SK-N-SH (cell line): ENCODE results near the gene TESMIN. TPM values are rescaled to one million over a fixed set of nuclear protein-coding genes. Genes with fewer than 3 reads are reported as not detected.

Experiments used
- CTCF ChIA-PET: fragments of 300-600, 350-600 bp; formaldehyde crosslinking; extraction: SDS; loops from one replicate; lab custom pipeline; 2021; lab: Yijun Ruan, JAX
- POLR2A ChIA-PET: fragments of 350-600 bp; sonication (Branson Sonifier 250); formaldehyde crosslinking; extraction: SDS; loops from one replicate; lab custom pipeline; 2020; ENCODE audit warnings: antibody characterized with exemption, inconsistent platforms; lab: Yijun Ruan, JAX
- DNase-seq: peaks from one replicate; pipeline ENCODE4 v3.0.0; 2012
- H2AFZ ChIP-seq: fragments of 200-600 bp; sonication (generic); 2 replicates; pipeline ENCODE4 v1.8.1; 2016; ENCODE audit warnings: antibody characterized with exemption, mild to moderate bottlenecking, low read depth
- H3F3A ChIP-seq: fragments of 200-600 bp; sonication (generic); replicated peaks from 2 replicates; pipeline ENCODE3; 2016; ENCODE audit warnings: antibody characterized with exemption, mild to moderate bottlenecking; ENCODE audit not compliant: insufficient read depth
- H3K27ac ChIP-seq, 2 experiments: fragments of 200-500 bp in 1 of 2; fragments of 200-600 bp in 1 of 2; sonication (Bioruptor generic) in 1 of 2; sonication (generic), shearing (Covaris generic) in 1 of 2; 2 replicates each; pipeline versions ENCODE4 v1.5.1 to v1.6.1; 2014 to 2016; ENCODE audit warnings: low read depth in 2 of 2, inconsistent platforms in 1 of 2, low read length in 1 of 2, mild to moderate bottlenecking in 1 of 2, mixed read lengths in 1 of 2
- H3K27me3 ChIP-seq: fragments of 200-600 bp; sonication (generic), shearing (Covaris generic); 2 replicates; pipeline ENCODE4 v1.6.1; 2016; ENCODE audit warnings: mixed run types; ENCODE audit not compliant: insufficient read depth
- H3K36me3 ChIP-seq, 2 experiments: fragments of 200-500 bp in 1 of 2; fragments of 200-600 bp in 1 of 2; sonication (Bioruptor generic) in 1 of 2; sonication (generic) in 1 of 2; replicated peaks in 1 of 2; 2 replicates each; pipeline versions ENCODE3 to v1.5.1; 2014 to 2016; ENCODE audit warnings: low read length in 1 of 2, mild to moderate bottlenecking in 1 of 2; ENCODE audit not compliant: insufficient read depth in 2 of 2, control insufficient read depth in 1 of 2
- H3K4me1 ChIP-seq, 2 experiments: fragments of 200-500 bp in 1 of 2; fragments of 200-600 bp in 1 of 2; sonication (Bioruptor generic) in 1 of 2; sonication (generic), shearing (Covaris generic) in 1 of 2; 2 replicates each; pipeline versions ENCODE4 v1.5.1 to v1.6.1; 2014 to 2016; ENCODE audit warnings: low read depth in 1 of 2, low read length in 1 of 2, mixed run types in 1 of 2; ENCODE audit not compliant: insufficient read depth in 2 of 2, control insufficient read depth in 1 of 2
- H3K4me2 ChIP-seq: fragments of 200-600 bp; sonication (generic), shearing (Covaris generic); 2 replicates; pipeline ENCODE4 v1.6.1; 2017; ENCODE audit warnings: mixed run types
- H3K4me3 ChIP-seq, 2 experiments: fragments of 200-500 bp in 1 of 2; fragments of 200-600 bp in 1 of 2; sonication (Bioruptor generic) in 1 of 2; sonication (generic), shearing (Covaris generic) in 1 of 2; 2 replicates each; pipeline versions ENCODE4 v1.5.1 to v1.8.1; 2014 to 2016; ENCODE audit warnings: low read depth in 2 of 2, inconsistent platforms in 1 of 2, low read length in 1 of 2, mild to moderate bottlenecking in 1 of 2, mixed read lengths in 1 of 2, moderate library complexity in 1 of 2
- H3K79me2 ChIP-seq: fragments of 200-600 bp; sonication (generic); 2 replicates; pipeline ENCODE4 v1.8.1; 2017; ENCODE audit warnings: mild to moderate bottlenecking; ENCODE audit not compliant: insufficient read depth
- H3K9ac ChIP-seq: fragments of 200-600 bp; sonication (generic); 2 replicates; pipeline ENCODE4 v1.6.1; 2017; ENCODE audit warnings: mixed run types
- H3K9me2 ChIP-seq: fragments of 200-600 bp; sonication (generic); 2 replicates; pipeline ENCODE4 v1.6.1; 2017; ENCODE audit warnings: mixed run types
- H3K9me3 ChIP-seq: fragments of 200-600 bp; sonication (generic); 2 replicates; pipeline ENCODE4 v1.6.1; 2017; ENCODE audit warnings: mixed run types, mild to moderate bottlenecking, moderate library complexity
- H4K20me1 ChIP-seq: fragments of 200-600 bp; sonication (generic); 2 replicates; pipeline ENCODE4 v1.6.1; 2017; ENCODE audit warnings: mild to moderate bottlenecking, mixed run types; ENCODE audit not compliant: insufficient read depth
- CHD2 ChIP-seq: fragments of 150-350 bp; IDR thresholded peaks from 2 replicates; pipeline ENCODE4 v1.6.1; 2018; ENCODE audit warnings: low read length; ENCODE audit not compliant: partially characterized antibody
- ELF1 ChIP-seq: IDR thresholded peaks from 2 replicates; pipeline ENCODE4 v1.4.0; 2012
- FOSL2 ChIP-seq: IDR thresholded peaks from 2 replicates; pipeline ENCODE4 v1.4.0; 2012; ENCODE audit warnings: low read depth, mild to moderate bottlenecking, moderate library complexity, borderline replicate concordance
- FOXM1 ChIP-seq: IDR thresholded peaks from 2 replicates; pipeline ENCODE4 v1.4.0; 2012; ENCODE audit warnings: low read depth, mild to moderate bottlenecking
- GABPA ChIP-seq: IDR thresholded peaks from 2 replicates; pipeline ENCODE4 v1.4.0; 2012; ENCODE audit warnings: low read depth, mild to moderate bottlenecking
- JUND ChIP-seq: IDR thresholded peaks from 2 replicates; pipeline ENCODE4 v1.4.0; 2012
- MEF2A ChIP-seq: IDR thresholded peaks from 2 replicates; pipeline ENCODE4 v1.4.0; 2012; ENCODE audit warnings: low read depth, borderline replicate concordance
- NRF1 ChIP-seq: IDR thresholded peaks from 2 replicates; pipeline ENCODE4 v1.6.1; 2012; ENCODE audit warnings: low read depth, mild to moderate bottlenecking, low read length
- RAD21 ChIP-seq: IDR thresholded peaks from 2 replicates; pipeline ENCODE4 v1.6.1; 2012; ENCODE audit warnings: mild to moderate bottlenecking, low read length
- RCOR1 ChIP-seq: fragments of 150-350 bp; IDR thresholded peaks from 2 replicates; pipeline ENCODE4 v1.6.1; 2017; ENCODE audit warnings: antibody characterized with exemption, low read length
- RFX5 ChIP-seq: IDR thresholded peaks from 2 replicates; pipeline ENCODE4 v1.6.1; 2012; ENCODE audit warnings: mild to moderate bottlenecking, improper control_type of control experiment, low read length
- RXRA ChIP-seq: IDR thresholded peaks from 2 replicates; pipeline ENCODE4 v1.4.0; 2012; ENCODE audit warnings: low read depth, mild to moderate bottlenecking, borderline replicate concordance
- SMC3 ChIP-seq: IDR thresholded peaks from 2 replicates; pipeline ENCODE4 v1.6.1; 2012; ENCODE audit warnings: low read depth, low read length, improper control_type of control experiment
- USF2 ChIP-seq: fragments of 150-350 bp; IDR thresholded peaks from 2 replicates; pipeline ENCODE4 v1.6.1; 2017; ENCODE audit warnings: antibody characterized with exemption, low read length, low read depth, borderline replicate concordance
- YY1 ChIP-seq: IDR thresholded peaks from 2 replicates; pipeline ENCODE4 v1.4.0; 2012; ENCODE audit warnings: low read depth, mild to moderate bottlenecking
- ZBTB33 ChIP-seq: IDR thresholded peaks from 2 replicates; pipeline ENCODE4 v1.4.0; 2012; ENCODE audit warnings: low read depth, borderline replicate concordance
- WGBS: methylation state at CpG from one replicate; pipeline ENCODE4 v1.1.6; 2017; ENCODE audit warnings: low lambda C conversion rate; 5-methylcytosine and 5-hydroxymethylcytosine counted together
- polyA plus RNA-seq, 3 experiments: library from polyadenylated mRNA; depleted of rRNA; stranded (reverse); fragments of >200 nt; gene quantifications; 2 replicates each; pipeline ENCODE4 v1.2.3, GENCODE V29; 2012
- TF ChIP-seq, protein P1 (sequence below): IDR thresholded peaks from 2 replicates; pipeline ENCODE4 v1.4.0; 2012; ENCODE audit warnings: low read depth
- TF ChIP-seq, protein P2 (sequence below): IDR thresholded peaks from 2 replicates; pipeline ENCODE4 v1.6.1; 2012; ENCODE audit warnings: mild to moderate bottlenecking, low read depth, low read length, moderate library complexity
- TF ChIP-seq, protein P3 (sequence below): fragments of 200-600 bp; sonication (generic); IDR thresholded peaks from 2 replicates; pipeline ENCODE4 v1.6.1; 2017; ENCODE audit warnings: antibody characterized with exemption, mild to moderate bottlenecking, moderate library complexity

TESMIN gene
- polyA plus RNA-seq, 1 of the 3 experiments (the other 2 are of a cell fraction), result 3.5 TPM

DNA sequence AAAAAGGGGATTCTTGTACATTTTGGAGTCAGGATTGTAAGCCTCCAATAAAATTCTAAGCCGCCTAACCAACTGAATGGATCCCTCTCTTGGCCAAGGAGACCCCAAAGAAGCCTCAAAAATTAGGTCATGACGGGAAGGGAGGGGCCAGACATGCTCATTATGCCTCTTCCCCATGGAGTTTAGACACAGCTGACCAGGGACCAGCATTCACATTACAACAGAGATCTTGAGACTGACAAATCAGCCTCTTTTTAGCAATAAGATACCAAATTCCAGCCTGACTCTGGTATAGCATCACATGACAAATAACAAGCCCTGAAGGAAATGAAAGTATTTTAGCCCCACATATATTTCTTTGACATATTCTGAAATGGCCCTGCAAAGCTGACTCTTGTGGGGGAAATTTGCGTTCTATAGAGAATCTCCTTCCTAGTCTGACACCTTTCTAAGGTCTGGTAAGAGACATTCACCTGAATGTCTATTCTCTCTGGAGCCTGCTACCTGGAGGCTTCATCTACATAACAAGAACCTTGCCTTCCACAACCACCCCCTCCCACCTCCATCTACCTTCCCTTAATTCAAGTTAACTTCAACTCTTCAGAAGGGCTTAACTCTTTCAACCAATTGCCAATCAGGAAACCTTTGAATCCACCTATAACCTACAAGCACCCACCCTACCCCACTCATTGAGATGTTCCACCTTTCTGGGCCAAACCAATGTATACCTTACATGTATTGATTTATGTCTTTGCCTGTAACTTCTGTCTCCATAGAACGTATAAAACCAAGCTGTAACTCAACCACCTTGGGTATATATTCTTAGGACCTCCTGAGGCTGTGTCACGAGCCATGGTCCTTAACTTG, 56.7 kb downstream of the TESMIN start:
- Histone ChIP-seq H3K4me1 (peaks cover 0 to 18% of the 10 kb centered on the region in 2 experiments; a peak in 1 of 4 replicates), H2AFZ (no peak overlapping the region), H3K36me3 (no peaks in the 10 kb centered on the region), H3K4me3 (no peak overlapping the region), H3K9ac (no peak overlapping the region), H3K27ac (no peak overlapping the region), H3K79me2 (no peaks in the 10 kb centered on the region), H3K4me2 (no peak overlapping the region), H3K9me2 (no peaks in the 10 kb centered on the region), H3K27me3 (peaks cover 6% of the 10 kb centered on the region), H4K20me1 (no peaks in the 10 kb centered on the region), H3K9me3 (no peaks in the 10 kb centered on the region), H3F3A (no peaks in the 10 kb centered on the region)
- TF ChIP-seq YY1 (no peak), JUND (no peak), RXRA (no peak), RAD21 (no peak), GABPA (no peak), RFX5 (no peak), NRF1 (no peak), FOSL2 (no peak), SMC3 (no peak), FOXM1 (no peak), ZBTB33 (no peak), RCOR1 (no peak), CHD2 (no peak), USF2 (no peak), MEF2A (no peak), ELF1 (no peak)
- TF ChIP-seq, protein P1, sequence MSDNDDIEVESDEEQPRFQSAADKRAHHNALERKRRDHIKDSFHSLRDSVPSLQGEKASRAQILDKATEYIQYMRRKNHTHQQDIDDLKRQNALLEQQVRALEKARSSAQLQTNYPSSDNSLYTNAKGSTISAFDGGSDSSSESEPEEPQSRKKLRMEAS, result no peak
- TF ChIP-seq, protein P2, sequence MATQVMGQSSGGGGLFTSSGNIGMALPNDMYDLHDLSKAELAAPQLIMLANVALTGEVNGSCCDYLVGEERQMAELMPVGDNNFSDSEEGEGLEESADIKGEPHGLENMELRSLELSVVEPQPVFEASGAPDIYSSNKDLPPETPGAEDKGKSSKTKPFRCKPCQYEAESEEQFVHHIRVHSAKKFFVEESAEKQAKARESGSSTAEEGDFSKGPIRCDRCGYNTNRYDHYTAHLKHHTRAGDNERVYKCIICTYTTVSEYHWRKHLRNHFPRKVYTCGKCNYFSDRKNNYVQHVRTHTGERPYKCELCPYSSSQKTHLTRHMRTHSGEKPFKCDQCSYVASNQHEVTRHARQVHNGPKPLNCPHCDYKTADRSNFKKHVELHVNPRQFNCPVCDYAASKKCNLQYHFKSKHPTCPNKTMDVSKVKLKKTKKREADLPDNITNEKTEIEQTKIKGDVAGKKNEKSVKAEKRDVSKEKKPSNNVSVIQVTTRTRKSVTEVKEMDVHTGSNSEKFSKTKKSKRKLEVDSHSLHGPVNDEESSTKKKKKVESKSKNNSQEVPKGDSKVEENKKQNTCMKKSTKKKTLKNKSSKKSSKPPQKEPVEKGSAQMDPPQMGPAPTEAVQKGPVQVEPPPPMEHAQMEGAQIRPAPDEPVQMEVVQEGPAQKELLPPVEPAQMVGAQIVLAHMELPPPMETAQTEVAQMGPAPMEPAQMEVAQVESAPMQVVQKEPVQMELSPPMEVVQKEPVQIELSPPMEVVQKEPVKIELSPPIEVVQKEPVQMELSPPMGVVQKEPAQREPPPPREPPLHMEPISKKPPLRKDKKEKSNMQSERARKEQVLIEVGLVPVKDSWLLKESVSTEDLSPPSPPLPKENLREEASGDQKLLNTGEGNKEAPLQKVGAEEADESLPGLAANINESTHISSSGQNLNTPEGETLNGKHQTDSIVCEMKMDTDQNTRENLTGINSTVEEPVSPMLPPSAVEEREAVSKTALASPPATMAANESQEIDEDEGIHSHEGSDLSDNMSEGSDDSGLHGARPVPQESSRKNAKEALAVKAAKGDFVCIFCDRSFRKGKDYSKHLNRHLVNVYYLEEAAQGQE, result no peak
- TF ChIP-seq, protein P3, sequence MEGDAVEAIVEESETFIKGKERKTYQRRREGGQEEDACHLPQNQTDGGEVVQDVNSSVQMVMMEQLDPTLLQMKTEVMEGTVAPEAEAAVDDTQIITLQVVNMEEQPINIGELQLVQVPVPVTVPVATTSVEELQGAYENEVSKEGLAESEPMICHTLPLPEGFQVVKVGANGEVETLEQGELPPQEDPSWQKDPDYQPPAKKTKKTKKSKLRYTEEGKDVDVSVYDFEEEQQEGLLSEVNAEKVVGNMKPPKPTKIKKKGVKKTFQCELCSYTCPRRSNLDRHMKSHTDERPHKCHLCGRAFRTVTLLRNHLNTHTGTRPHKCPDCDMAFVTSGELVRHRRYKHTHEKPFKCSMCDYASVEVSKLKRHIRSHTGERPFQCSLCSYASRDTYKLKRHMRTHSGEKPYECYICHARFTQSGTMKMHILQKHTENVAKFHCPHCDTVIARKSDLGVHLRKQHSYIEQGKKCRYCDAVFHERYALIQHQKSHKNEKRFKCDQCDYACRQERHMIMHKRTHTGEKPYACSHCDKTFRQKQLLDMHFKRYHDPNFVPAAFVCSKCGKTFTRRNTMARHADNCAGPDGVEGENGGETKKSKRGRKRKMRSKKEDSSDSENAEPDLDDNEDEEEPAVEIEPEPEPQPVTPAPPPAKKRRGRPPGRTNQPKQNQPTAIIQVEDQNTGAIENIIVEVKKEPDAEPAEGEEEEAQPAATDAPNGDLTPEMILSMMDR, result no peak
- DNase-seq, result no peak
- ChIA-PET CTCF (interaction anchor here (0.6 to 1.5 kb wide), 4 partner anchors 9 to 235 kb away, joined by 3 read pairs; no protein-coding TSS in a partner anchor), POLR2A (no interaction called here)
- WGBS, result 39% methylated on average over 5 of the region's 5 CpGs
